NOMO-1 treated with dmso at 0.1 percent for 144 hours (cell line): ENCODE measurements around the gene OR6M1.

Experiments used
- DNase-seq: peaks from one replicate; lab custom pipeline; 2025; ENCODE audit not compliant: unreplicated experiment; lab: John Stamatoyannopoulos, UW

The OR6M1 gene

GRCh38 chr11:123806249-123806648, at the start of gene OR6M1:
Gene OR6M1 (minus strand): TSS chr11:123806349. CDS start chr11:123806349, 0 bp downstream.
- no peak for DNase-seq

GRCh38 chr11:123853038-123853437, 46.9 kb upstream of the OR6M1 start:
- DNase-seq = no peak

- DNase-seq = no peak
Measured at GRCh38 chr11:123852321-123852720, 46.2 kb upstream of the OR6M1 start.

- no peak for DNase-seq
Measured at GRCh38 chr11:123851110-123851509, 45.0 kb upstream of the OR6M1 start.

- no peak for DNase-seq
Measured at GRCh38 chr11:123841174-123841573, 35.0 kb upstream of the OR6M1 start.

- DNase-seq = no peak
Measured at GRCh38 chr11:123839131-123839530, 33.0 kb upstream of the OR6M1 start.

- DNase-seq = no peak
Measured at GRCh38 chr11:123838659-123839058, 32.5 kb upstream of the OR6M1 start.

- DNase-seq = no peak
Measured at GRCh38 chr11:123838199-123838598, 32.0 kb upstream of the OR6M1 start.

GRCh38 chr11:123833095-123833494, 26.9 kb upstream of the OR6M1 start:
- DNase-seq = no peak

- no peak for DNase-seq
Measured at GRCh38 chr11:123829745-123830144, 23.6 kb upstream of the OR6M1 start.

- DNase-seq = no peak
Measured at GRCh38 chr11:123822599-123822998, 16.4 kb upstream of the OR6M1 start.

GRCh38 chr11:123822032-123822431, 15.9 kb upstream of the OR6M1 start:
- DNase-seq = no peak

- DNase-seq = no peak
Measured at GRCh38 chr11:123815122-123815521, 9.0 kb upstream of the OR6M1 start.

GRCh38 chr11:123801765-123802164, 4.4 kb downstream of the OR6M1 start:
- DNase-seq = no peak

- no peak for DNase-seq
Measured at GRCh38 chr11:123800036-123800435, 6.1 kb downstream of the OR6M1 start.

GRCh38 chr11:123799438-123799837, 6.7 kb downstream of the OR6M1 start:
- no peak for DNase-seq

- DNase-seq = no peak
Measured at GRCh38 chr11:123798513-123799252, 7.5 kb downstream of the OR6M1 start.

GRCh38 chr11:123798079-123798478, 8.1 kb downstream of the OR6M1 start:
- DNase-seq = no peak

- DNase-seq = no peak
Measured at GRCh38 chr11:123797541-123797940, 8.6 kb downstream of the OR6M1 start.

- DNase-seq = no peak
Measured at GRCh38 chr11:123797114-123797513, 9.0 kb downstream of the OR6M1 start.

GRCh38 chr11:123796226-123796625, 9.9 kb downstream of the OR6M1 start:
- DNase-seq = no peak

GRCh38 chr11:123783536-123783935, 22.6 kb downstream of the OR6M1 start:
- no peak for DNase-seq

GRCh38 chr11:123778511-123778910, 27.6 kb downstream of the OR6M1 start:
- no peak for DNase-seq
